GM18498 (cell line): Measurements from ENCODE around the gene GRK4.

Source experiments
- ATAC-seq: cut with Tn5 transposase; IDR thresholded peaks from one replicate; pipeline ENCODE4 v1.9.1; 2021; ENCODE audit warnings: mild to moderate bottlenecking, moderate library complexity; ENCODE audit not compliant: unreplicated experiment

The GRK4 gene

DNA sequence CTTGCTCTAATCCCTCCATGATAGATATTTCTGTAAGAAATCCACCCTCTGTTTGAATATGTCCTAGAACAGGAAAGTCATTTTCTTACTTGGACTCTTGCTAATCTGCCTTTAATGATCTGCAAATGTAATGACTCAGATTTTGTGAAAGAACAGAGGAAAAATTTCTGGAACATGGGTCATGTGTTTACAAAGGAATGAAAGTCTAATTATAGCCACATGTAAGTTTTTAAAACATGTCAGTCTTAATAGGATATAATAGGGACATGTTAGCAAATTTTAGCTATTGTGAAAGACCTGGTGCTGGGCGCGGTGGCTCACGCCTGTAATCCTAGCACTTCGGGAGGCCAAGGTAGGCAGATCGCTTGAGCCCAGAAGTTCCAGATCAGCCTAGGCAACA lies 47.6 kb downstream of the GRK4 start:
- ATAC-seq, result no peak

DNA sequence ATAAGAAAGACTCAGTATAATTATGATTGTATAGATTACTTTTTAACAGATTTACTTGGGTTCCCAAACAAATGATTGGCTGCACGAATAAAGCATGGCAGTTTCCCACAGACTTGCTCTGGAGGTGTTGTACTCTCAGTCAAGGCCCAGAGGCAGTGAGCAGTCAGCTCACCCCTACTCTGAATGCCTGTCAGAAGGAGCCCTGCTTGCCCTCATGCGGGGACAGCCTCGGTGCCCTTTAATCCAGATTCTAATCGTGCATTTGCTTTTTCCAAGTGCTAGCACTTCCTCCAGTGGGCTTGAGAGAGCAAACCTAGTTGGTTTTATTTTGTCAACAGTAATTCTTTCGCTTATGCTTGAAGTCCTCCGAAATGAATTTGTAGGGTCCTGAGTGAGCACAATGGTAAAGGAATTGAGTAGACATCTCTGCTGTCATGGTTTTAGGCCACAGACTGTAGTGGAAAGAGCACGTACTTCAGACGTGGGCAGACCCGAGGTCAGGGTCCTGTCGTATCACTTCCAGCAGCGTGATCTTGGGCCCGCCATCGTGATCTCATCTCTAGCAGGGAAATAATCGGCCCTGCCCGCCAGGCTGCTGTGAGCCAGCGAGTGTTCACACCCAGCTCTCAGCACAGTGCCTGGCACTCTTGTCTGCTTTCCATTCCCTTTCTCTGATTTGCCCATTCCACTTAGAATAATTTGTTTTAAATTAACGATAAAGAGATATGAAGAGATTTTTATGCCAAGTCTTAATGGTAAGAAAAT lies 48.3 kb downstream of the GRK4 start:
- ATAC-seq, result no peak

DNA sequence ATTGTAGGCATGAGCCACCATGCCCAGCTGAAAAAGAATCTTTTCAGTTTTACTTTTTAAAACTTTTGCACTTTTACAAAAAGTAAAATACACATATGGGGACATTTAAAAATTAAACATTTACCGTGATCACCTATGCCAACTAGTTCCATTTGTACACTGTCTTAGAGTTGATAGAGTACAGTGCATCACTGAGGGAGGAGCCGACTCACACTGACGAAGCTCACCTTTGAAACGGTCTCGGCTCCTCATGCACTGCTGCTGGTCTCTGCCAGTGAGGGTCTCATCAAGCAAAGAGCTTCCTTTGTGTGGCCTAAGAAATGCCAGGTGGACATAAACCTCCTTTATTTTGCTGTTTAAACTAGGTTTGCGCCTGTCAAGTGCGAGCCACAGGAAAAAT lies 50.0 kb downstream of the GRK4 start:
- no peak for ATAC-seq

DNA sequence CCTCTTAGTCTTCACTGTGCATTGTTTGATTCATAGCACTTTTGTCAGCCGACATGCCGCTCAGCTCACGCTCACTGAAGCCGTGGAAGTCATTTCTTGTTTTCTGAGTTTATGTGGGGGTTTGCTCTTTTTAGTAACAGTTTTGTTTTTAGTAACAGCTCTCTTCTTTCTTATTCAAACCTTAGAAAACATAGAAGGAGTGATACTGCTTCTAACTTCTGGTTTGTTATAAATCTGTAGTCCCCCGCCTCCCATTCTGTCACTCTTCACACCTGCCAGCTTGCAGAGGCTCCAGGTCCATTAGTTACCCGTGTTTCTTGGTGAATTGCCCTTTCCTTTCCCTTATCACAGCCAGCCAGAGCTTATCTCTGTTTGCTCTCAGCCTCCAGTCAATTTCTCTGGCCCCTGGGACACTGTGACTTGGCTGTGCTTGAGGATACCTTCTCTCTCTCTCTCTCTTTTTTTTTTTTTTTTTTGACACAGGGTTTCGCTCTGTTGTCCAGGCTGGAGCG lies 50.5 kb downstream of the GRK4 start:
- ATAC-seq, result peak; percentile 69

DNA sequence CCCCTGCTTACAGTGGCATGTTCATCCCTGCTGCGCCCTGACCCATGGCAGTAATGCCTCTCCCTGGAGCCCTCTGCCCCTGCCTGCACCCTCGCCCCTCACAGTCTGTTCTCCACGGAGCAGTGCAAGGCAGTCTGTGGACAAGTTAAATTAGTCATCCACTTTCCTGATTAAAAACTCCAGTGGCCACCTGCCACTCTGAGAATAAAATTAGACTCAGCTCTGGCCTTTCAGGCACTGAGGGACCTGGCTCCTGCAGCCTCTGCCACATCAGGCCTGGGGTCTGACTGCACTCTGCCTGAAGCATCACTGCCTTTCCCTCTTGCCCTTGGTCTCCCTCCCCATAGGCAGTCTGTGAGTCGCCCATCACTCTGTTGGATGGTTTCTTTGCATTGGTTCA lies 53.6 kb downstream of the GRK4 start:
- ATAC-seq, result no peak

DNA sequence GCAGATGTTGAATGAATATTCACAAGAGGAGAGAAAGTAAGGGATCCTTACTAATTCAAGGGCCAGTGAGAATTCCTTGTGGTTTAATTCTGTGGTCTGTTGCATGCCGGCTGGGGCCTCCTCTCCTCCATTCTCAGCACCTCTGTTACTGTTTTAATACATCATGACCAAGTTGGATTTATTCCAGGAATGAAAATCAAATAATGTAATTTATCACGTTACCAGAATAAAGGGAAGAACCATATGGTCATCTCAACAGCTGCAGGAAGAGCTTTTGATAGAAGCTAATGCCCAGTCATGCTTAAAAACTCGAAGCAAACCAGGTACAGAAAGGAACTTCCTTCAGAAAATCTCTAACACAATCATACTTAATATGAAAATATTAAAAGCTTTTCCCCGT lies 54.1 kb downstream of the GRK4 start:
- no peak for ATAC-seq

DNA sequence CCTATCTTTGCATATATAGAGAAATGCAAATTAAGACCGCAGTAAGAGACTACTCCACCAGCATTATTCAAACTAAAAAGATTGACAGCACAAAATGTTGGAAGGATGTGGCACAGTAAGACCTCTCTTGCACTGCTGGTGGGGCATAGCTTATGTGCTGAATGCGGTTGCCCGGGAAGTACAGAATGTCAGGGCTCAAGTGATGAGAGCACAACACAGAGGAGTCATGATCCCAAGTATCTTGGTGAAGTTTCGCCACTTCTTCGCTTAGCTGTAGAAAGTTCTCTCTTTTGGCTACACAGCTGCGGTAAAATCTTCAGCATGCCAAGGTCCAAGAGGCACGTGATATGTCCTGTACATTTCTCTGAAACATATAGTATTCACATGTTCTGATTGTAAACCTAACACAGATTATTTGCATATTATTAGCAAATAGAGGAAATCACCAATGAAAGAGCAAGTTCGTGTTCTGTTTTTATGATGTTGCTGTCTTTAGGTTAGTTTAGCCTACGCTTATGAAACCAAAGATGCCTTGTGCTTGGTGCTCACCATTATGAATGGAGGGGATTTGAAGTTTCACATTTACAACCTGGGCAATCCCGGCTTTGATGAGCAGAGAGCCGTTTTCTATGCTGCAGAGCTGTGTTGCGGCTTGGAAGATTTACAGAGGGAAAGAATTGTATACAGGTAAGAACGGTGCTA lies 55.9 kb downstream of the GRK4 start:
- no peak for ATAC-seq

DNA sequence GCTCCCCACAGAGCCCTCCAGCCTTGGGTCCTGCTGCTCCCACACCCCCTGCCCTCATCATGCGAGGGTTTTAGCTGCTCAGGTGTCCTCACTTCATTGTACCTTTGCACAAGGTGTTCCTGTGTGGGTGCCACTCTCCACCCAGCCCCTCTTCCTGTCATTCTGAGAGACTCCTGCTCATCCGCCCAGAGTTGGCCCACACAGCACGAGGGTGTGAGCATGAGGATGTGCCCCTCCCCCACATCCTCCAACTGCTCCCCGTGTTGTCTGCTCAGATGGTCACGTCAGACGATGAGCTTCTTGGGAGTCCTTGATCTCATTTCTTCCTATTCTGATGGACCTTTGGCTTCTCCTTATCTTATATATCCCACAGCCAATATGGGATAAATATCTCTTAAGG lies 57.8 kb downstream of the GRK4 start:
- no peak for ATAC-seq

DNA sequence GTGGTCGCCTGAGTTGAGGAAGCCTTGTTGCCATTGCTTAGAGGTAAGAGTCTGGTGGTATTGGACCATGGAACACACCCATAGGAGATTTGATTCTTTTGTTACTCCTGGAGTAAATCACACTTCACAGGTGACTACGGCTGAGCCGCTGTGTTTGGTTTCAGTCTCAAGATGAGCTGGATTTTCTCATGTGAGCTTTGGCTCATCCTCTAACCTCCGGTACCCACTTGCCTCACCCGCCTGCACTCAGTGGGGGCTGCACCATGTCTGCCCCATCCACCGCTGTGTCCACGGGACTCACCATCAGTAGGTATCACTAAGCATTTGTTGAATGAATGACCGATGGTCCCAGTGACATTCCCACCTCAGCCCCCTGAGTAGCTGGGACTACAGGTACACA lies 58.3 kb downstream of the GRK4 start:
- no peak for ATAC-seq

DNA sequence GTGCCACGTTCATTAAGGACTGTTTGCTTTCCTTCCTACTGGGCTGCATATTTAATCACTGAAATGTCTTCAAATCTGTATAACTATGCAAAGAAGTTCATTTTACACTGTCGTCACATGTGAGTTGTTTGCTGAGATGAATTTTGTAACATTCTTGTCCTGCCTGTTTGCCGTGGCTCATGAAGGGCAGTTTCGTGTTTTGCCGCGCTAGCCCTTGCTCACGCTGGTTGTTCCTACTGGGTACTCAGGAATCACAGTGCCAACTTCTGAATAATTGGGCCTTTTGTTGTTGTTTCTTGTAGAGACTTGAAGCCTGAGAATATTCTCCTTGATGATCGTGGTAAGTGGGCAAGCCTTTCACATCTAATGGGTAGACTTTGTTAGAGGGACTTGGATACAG lies 58.7 kb downstream of the GRK4 start:
- no peak for ATAC-seq

DNA sequence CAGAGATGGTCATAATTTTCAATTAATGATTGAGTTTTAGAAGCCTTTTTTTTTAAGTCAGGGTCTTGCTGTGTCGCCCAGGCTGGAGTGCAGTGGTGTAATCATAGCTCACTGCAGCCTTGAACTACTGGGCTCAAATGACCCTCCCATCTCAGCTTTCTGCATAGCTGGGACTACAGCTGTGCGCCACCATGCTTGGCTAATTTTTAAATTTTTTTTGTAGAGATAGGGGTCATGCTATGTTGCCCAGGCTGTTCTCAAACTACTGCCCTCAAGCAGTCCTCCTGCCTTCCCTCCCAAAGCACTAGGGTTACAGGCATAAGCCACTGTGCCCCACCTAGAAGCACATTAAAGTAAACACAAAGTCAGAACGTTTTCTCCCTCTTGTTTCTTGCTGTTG lies 59.3 kb downstream of the GRK4 start:
- no peak for ATAC-seq

DNA sequence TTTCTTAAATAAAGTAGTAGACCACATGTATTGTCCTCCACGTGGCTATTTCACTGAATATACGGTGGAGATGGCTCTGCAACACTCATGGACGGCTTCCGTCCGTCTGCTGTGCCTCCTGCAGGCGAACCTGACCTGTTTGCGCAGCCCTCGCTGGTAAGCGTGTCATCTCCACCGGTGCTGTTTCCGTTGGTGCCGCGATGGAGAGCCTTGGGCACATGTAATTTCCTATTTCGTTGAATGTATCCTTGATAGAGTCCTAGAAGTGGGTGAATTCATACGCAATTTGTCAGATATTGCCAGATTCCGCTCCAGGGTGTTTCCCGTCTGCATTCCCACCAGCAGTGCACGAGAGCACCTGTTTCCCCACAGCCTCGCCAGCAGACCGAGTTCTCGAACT lies 62.5 kb downstream of the GRK4 start:
- no peak for ATAC-seq

DNA sequence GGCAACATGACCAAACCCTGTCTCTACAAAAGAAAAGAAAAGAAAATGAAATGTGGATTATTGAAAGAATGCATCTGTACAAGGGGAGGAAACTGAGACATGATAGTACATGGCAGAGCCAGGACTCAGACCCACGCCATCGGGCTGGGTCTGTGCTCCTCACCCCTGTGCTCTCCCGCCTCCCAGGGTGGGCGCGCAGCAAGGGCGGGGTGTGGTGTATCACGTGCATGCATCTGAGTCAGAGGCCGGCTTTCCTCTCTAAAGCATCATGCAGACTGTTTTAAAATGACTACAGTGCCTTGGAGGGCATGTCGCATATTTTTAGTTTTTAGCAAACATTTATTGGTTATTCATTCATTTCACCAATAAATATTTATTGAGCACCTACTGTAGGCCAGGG lies 63.2 kb downstream of the GRK4 start:
- no peak for ATAC-seq

DNA sequence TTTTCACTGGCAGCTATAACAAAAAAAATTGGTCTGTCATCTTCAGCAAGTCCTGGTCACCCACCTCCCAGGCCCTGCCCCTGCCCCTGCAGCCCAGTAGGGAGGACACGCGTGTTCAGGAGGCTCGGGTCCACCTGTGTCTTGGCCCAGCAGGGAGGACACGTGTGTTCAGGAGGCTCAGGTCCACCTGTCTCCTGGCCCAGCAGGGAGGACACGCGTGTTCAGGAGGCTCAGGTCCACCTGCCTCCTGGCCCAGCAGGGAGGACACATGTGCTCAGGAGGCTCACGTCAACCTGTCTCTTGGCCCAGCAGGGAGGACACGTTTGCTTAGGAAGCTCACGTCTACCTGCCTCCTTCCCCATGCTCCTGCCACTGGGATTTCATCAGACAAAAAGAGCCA lies 66.1 kb downstream of the GRK4 start:
- ATAC-seq, result no peak

DNA sequence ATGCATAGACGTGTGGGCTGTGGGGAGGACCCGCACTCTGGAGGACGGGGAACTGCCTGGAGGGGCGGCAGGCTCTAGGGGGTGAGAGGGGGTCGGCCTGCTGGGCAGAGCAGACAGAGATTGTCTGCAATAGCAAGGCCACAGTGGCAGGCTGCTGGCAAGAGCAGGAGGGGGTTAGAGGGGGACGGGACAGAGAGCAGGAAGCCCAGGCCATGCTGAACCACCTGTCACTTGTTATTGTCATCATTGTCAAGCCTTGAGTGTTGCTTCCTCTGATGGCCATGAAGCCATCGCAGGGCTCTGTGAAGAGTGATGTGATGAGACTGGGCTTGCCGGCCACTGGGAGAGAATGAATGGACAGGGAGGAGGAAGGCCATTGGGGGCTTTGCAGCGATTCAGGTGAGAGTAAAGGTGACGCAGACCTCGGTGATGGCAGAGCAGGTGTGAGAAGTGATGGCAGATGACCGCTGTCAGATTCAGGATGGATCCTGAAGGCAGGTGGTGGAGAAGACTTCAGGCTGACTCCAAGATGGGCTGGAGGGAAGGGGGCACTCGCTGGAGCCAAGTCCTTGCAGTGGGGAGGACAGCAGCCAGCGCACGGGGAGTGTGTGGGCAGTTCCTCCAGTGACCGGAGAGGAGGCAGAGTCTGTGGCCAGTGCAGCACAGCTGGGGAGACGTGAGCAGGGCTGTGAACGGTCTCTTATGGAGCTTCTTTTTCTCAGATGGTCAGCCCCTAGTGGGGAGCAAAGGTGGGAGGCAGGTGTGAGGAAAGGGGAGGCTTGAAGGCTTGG lies 67.4 kb downstream of the GRK4 start:
- ATAC-seq, result no peak

DNA sequence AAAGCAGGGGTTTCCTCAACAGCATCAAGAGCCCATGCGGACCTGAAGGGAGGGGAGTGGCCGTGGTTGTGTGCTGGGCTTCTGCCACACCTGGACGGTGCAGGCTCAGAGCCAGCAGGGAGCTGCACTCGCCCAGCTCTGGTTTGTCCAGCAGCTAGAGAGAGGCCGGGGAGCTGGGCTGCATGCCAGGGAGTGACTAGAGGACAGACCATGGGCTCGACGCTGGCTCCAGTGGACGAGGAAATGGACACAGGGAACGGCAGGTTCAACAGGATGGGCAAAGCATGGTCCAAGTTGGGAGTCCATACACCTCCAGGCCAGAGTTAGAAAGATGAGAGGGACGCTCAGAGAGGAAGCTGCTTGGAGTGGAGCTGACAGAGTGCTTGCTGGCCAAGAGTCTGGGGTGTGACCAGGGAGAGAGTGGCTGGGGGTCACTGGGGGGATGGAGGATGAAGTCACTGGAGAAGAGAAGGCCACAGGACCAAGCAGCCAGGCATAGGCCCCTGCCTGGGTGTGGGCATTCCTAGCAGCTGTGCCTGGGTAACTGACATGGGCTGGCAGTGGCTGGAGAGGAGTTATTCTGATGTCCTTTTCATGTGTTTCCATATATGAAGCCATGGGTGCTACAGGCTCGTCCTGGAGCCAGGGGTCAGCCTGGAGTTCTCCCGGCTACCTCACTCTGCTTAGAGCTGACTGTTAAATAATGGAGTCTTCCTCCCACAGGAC lies 68.1 kb downstream of the GRK4 start:
- no peak for ATAC-seq

DNA sequence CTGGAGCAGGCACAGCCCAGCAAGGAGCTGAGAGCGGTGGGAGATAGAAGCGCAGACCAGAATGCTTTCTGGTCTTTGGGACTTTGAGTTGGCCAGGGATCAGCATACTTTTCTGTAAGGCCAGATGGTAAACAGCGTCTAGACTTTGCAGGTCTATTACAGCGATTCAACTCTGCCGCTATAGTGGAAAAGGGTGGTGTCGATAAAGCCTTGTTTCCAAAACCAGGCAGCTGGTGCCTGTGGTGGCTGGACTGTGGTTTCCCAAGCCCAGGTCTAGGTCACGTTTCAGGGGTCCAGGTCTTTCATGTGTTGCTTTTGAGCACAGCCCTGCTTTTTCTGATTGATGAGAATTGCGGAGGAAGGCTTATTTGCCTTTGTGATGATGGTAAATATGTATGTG lies 70.9 kb downstream of the GRK4 start:
- no peak for ATAC-seq

DNA sequence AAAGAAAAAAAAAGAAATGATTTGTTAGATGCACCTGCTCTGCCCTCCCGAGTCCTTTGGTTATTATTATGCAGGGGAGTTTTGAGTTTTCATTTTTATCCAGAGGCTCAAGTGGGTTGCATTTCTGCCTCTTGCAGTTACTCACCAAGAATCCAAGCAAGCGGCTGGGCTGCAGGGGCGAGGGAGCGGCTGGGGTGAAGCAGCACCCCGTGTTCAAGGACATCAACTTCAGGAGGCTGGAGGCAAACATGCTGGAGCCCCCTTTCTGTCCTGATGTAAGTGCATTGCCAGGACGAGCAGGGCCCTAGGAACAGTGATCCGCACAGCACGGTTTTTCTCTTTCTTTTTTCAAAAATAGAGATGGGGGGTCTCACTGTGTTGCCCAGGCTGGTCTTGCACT lies 71.9 kb downstream of the GRK4 start:
- no peak for ATAC-seq

DNA sequence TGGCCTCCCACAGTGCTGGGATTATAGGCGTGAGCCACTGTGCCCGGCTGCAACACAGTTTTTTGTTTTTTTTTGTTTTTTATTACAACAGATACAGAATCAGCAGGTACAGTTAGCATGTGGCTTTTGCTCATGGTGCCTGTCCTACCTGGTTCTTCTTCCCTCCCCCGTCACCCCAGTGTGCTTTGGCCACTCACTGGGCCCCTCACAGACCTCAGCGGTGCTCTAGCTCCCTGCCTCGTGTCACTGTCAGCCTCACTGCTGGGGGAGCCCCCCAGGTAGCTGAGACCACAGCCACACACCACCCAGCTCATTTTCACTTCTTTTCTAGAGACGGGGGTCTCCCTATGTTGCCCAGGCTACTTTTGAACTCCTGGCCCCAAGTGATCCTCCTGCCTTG lies 72.3 kb downstream of the GRK4 start:
- ATAC-seq, result no peak

DNA sequence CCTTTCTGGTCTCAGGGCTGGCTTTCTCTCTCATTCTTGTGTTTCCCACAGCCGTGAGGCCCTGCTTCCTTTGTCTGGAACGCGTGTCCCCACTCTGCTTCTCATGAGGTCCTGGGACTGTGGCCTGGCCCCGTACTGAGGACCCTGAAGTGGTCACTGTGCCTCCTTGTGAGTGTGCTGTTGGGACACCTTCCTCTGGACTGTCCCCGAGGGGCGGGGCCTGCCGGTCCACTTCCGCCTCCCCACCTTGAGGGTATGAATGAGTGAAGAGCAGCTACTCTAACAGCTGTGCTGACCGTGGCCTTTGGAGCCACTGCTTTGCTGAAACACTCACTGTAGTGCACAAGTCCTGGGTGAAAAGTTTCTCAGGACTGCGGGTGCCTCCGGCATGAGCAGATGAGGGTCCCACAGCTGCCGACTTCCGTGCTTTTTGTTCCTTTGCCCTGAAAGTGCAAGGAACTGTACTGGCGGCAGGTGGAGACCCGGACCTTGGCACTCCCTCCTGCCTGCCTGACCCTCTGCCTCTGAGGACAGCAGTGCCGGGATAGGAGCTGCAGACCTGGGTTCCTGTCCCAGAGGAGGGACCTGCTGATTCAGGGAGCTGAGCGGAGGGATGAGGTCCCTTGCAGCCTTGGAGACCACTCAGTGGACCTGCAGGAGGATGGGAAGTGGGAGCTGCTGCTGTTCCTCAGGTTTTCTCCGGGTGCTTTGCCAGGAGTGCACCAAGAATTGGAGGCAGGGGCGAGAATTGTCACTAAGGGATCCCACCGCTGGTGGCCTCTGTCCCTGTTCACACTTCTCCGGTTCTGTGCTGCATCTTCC lies 73.0 kb downstream of the GRK4 start:
- ATAC-seq, result no peak
